ENCODE data around the gene APOLD1. TPM values are rescaled to one million over a fixed set of nuclear protein-coding genes. Genes with fewer than 3 reads are reported as not detected.
"Not testable (repeated sequence)": the region's sequence is repeated elsewhere in the genome, so short reads cannot be mapped to it uniquely, and the experiment has no call there.

The APOLD1 gene
- total RNA-seq, 2 experiments from 2014 or later = 7.2 to 13.5 TPM

DNA sequence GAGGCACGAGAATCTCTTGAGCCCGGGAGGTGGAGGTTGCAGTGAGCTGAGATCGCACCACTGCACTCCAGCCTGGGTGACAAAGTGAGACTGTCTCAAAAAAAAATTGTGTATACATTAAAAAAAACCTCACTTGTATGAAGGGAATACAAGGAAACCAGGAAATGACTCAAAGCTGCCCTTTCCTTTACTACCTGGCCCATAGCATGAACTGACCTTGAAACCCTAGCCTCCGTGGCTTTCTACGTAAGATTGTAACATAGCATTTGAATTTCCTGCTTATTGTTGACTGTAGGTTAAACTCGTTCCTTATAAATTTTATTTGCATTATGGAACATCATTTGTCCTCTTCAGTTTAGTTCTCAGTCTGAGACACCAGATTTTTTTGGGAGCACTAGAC is 18.6 kb downstream of the APOLD1 start:
- DNase-seq (no peak), ATAC-seq (no peak)
- Mint-ChIP-seq H3K36me3 (no peaks in the 10 kb centered on the region), H3K27me3 (no peaks in the 10 kb centered on the region), H3K4me1 (peaks cover 58% of the 10 kb centered on the region), H3K27ac (peak overlapping the region; percentile 35), H3K4me3 (no peak overlapping the region), H3K9me3 (ENCODE audit: low read depth) (no peaks in the 10 kb centered on the region)
- CTCF ChIA-PET = interaction anchor here (0.8 to 3.0 kb wide), 4 partner anchors 9 to 182 kb away, joined by 3 to 29 read pairs (median 13); partner anchors contain the start of gene DDX47

DNA sequence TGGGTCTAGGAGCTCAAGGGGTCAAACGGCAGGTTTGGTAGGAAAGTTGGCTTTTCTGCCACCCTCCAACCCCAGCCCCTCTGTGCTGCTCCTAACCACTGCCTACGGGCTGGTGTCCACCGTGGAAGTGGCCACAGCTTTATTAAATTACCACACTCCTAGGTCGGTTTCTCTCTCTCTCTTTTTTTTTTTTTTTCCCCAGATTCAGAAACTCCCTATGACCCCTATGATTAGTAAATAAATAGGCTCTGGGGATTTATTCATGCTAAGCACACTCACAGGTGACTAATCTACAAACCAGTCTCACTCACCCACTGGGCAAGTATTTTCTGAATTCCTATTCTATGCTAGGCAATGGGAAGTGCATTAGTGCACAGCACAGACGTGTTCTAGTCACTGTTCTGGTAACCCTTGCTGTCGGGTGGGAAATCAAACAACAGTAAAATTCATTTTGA is 19.0 kb downstream of the APOLD1 start:
- no peaks in the 10 kb centered on the region for H3K36me3 Mint-ChIP-seq
- H3K27me3 Mint-ChIP-seq = no peaks in the 10 kb centered on the region
- peaks cover 62% of the 10 kb centered on the region for H3K4me1 Mint-ChIP-seq
- H3K4me3 Mint-ChIP-seq = no peak overlapping the region
- no peak overlapping the region for H3K27ac Mint-ChIP-seq
- DNase-seq = no peak
- CTCF ChIA-PET = interaction anchor here (1.7 to 3.0 kb wide), 4 partner anchors 9 to 16 kb away, joined by 4 to 29 read pairs (median 19); partner anchors contain the start of gene DDX47
- ATAC-seq = no peak
- no peaks in the 10 kb centered on the region for H3K9me3 Mint-ChIP-seq (ENCODE audit: low read depth)

DNA sequence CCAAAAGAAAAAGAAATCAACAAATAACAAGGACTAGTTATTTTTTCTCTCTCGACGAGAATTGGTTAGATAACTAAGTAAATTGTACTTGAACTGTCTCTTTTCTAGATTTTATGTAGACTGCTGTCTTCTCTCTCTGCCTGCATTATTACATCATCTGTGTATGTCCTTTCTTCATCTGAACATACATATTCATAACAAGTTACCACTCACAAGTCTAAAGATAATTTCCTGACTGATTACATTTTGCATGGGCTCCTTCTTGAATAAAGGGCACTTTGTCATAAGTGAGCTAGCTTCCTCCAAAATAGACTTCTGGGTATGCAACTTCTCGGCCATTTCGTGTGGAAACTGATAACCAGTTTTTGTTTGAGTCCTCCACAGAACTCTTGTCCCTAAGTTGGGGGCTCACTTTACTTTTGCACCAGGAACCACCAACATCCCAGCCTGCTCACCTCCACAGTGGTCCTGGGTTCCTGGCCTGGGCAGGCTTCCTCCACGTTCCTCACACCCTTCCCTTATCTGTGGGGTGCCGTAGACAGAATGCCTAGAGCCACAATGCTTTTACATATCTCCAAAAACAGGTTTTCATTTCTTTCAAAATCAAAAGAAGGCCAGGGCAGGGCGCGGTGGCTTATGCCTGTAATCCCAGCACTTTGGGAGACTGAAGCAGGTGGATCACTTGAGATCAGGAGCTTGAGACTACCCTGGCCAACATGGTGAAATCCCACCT is 21.5 kb downstream of the APOLD1 start:
- ATAC-seq = no peak

DNA sequence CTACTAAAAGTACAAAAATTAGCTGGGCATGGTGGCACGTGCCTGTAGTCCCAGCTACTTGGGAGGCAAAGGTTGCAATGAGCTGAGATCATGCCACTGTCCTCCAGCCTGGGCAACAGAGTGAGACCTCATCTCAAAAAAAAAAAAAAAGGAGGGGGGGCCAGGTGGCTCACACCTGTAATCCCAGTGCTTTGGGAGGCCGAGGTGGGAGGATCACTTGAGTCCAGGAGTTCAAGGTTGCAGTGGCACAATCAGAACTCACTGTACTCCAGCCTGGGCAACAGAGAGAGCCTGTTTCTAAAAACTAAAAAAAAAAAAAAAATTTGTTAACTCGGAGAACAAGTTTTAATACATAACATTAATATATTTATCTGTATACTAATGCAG is 22.1 kb downstream of the APOLD1 start:
- CTCF ChIA-PET = interaction anchor here (1.4 to 1.5 kb wide), 2 partner anchors 14 to 19 kb away, joined by 4 to 5 read pairs; no protein-coding TSS in a partner anchor
- Mint-ChIP-seq H3K27ac (peak overlapping the region; percentile 94), H3K4me1 (peaks cover 75% of the 10 kb centered on the region)
- not testable (repeated sequence) for H3K4me3 Mint-ChIP-seq; H3K27me3 Mint-ChIP-seq; ATAC-seq; DNase-seq; H3K9me3 Mint-ChIP-seq (ENCODE audit: low read depth); H3K36me3 Mint-ChIP-seq

More for the DNA sequence above, 21.5 kb downstream of the APOLD1 start:
- Mint-ChIP-seq H3K27ac (peak overlapping the region; percentile 94), H3K9me3 (ENCODE audit: low read depth) (no peaks in the 10 kb centered on the region), H3K27me3 (no peaks in the 10 kb centered on the region), H3K36me3 (no peaks in the 10 kb centered on the region), H3K4me1 (peaks cover 74% of the 10 kb centered on the region), H3K4me3 (no peak overlapping the region)
- CTCF ChIA-PET = interaction anchor here (1.4 to 1.5 kb wide), 2 partner anchors 13 to 18 kb away, joined by 4 to 5 read pairs; no protein-coding TSS in a partner anchor
- no peak for DNase-seq

DNA sequence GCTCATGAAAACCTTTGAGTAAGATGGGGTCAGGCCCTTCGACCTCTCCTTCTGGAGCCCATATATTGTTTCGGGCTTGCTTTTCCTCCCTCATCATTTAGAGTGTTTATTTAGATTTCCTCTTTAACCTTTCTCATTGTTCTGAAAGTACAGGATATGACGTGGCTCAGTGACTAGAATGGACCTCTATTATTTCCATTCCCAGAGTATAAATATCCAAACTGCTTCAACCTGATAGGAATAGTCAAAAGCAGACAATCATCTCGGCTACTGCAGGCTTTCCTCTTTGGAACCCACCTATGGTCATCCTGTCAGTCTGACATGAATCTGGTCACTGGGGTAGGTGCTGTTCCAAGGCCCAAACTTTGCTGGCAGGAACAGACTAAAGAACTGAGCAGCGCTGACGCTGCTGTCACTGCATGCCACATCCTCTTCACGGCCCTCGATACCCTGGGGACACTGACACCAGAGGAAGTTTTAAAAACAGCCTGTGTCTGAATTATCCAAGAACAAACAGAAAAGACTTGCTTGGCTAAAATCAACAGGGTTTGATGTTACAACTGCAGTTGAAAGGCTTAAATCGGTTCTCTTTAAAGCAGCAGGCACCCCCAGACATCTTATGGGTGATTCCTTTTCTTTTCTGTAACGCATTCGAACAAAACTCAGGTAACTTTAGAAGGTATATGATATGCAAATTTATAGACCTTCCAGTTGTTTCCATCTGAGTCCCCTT is 22.7 kb downstream of the APOLD1 start:
- Mint-ChIP-seq H3K27me3 (no peaks in the 10 kb centered on the region), H3K9me3 (ENCODE audit: low read depth) (no peaks in the 10 kb centered on the region), H3K36me3 (peaks cover under 1% of the 10 kb centered on the region), H3K27ac (peak overlapping the region; percentile 94), H3K4me3 (peak overlapping the region; percentile 46), H3K4me1 (peaks cover 76% of the 10 kb centered on the region)
- ATAC-seq (peak; percentile 81), DNase-seq (peak; percentile 84)
- CTCF ChIA-PET = interaction anchor here (1.0 to 1.5 kb wide), 3 partner anchors 10 to 21 kb away, joined by 3 to 5 read pairs (median 4); no protein-coding TSS in a partner anchor

DNA sequence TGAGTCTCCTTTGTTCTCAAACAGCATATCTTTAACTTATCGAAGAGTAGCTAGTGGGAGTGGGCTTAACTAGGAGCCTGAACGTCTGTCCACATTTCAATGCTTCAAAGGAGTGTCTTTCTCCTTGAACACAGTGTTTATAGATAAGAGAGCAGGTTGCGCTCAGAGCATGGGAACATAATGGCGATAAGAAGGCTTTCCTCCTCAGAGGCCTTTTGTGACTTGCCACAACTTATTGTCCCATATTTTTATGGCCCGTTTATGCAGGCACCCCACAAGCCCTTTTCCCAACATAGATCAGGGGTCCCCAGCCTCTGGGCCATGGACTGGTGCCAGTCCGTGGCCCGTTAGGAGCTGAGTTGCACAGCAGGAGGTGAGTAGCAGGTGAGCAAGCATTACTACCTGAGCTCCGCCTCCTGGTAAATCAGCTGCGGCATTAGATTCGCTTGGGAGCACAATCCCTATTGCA is 25.1 kb downstream of the APOLD1 start:
- no peak for ATAC-seq
- H3K4me1 Mint-ChIP-seq = peaks cover 81% of the 10 kb centered on the region
- CTCF ChIA-PET = interaction anchor here (0.6 to 4.9 kb wide), 3 partner anchors 18 to 41 kb away, joined by 3 to 55 read pairs (median 3); no protein-coding TSS in a partner anchor

DNA sequence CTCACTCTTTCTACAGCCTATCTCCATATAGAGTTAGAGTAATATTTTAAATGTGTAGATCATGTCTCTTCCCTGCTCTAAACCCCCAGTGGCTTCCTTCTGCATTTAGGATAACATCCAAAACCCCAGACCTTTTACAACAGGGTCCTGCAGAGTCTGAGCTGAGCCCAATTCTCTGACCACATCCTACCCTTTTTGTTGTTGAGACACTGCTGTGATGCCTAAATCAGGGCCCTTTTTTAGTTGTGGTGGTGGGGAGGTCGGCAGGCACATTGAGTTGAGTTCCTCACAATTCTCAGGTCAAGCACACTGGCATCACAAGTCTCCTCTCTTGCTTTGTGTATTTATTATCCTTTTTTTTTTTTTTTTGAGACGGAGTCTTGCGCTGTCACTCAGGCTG is 25.9 kb downstream of the APOLD1 start:
- no peak overlapping the region for H3K4me3 Mint-ChIP-seq
- H3K9me3 Mint-ChIP-seq (ENCODE audit: low read depth) = no peaks in the 10 kb centered on the region
- H3K36me3 Mint-ChIP-seq = peaks cover 20% of the 10 kb centered on the region
- CTCF ChIA-PET = interaction anchor here (0.7 to 4.9 kb wide), 2 partner anchors 19 to 23 kb away, joined by 3 to 55 read pairs; no protein-coding TSS in a partner anchor
- peaks cover 85% of the 10 kb centered on the region for H3K4me1 Mint-ChIP-seq
- H3K27me3 Mint-ChIP-seq = no peaks in the 10 kb centered on the region
- DNase-seq (no peak), ATAC-seq (no peak)
- H3K27ac Mint-ChIP-seq = peak overlapping the region; percentile 54

More for the DNA sequence above, 25.1 kb downstream of the APOLD1 start:
- no peak overlapping the region for H3K27ac Mint-ChIP-seq
- H3K36me3 Mint-ChIP-seq = peaks cover 14% of the 10 kb centered on the region
- H3K9me3 Mint-ChIP-seq (ENCODE audit: low read depth) = no peaks in the 10 kb centered on the region
- no peaks in the 10 kb centered on the region for H3K27me3 Mint-ChIP-seq
- H3K4me3 Mint-ChIP-seq = no peak overlapping the region
- DNase-seq = no peak

DNA sequence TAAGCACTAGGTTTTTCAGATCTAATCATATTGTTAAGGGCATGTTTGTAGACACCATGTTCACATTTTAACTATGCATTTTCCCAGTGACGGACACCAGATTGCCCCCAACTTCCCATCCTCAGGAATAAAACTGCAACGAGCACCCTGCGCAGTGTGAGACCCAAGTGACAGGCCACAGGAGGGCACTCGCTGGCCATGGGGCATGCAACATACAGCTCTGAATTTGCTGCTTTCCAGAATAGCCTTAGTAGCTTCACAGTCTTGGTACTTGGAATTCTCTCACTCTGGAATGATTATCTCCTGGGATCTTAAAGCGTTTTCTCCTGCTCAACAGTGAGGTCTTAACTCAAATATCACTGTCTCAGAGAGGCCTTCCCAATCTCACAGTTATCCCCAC is 26.7 kb downstream of the APOLD1 start:
- DNase-seq = no peak
- Mint-ChIP-seq H3K4me1 (peaks cover 86% of the 10 kb centered on the region), H3K27me3 (no peaks in the 10 kb centered on the region), H3K27ac (no peak overlapping the region), H3K9me3 (ENCODE audit: low read depth) (no peaks in the 10 kb centered on the region), H3K4me3 (no peak overlapping the region), H3K36me3 (peaks cover 23% of the 10 kb centered on the region)
- ATAC-seq = no peak
- CTCF ChIA-PET = interaction anchor here (1.0 to 4.9 kb wide), 5 partner anchors 8 to 455 kb away, joined by 3 to 55 read pairs (median 16); partner anchors contain the start of gene BORCS5

DNA sequence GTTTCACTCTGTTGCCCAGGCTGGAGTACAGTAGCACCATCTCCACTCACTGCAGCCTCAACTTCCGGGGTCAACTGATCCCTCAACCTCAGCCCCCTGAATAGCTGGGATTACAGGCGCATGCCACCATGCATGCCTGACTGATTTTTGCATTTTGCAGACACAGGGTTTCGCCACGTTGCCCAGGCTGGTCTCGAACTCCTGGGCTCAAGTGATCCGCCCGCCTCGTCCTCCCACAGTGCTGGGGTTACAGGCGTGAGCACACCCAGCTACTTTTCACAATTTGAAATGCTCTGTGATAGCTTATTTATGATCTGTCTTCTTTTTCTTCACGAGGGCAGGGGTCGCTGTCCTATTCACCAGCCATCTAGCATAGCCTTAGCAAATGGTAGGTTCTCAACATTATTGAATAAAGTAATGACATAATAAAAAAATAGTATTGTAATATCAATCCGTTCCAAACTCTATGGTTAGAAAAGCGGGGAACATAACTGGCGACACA is 27.2 kb downstream of the APOLD1 start:
- CTCF ChIA-PET = interaction anchor here (1.0 to 4.9 kb wide), 6 partner anchors 9 to 455 kb away, joined by 3 to 55 read pairs (median 10); partner anchors contain the start of gene BORCS5
- no peak for DNase-seq
- Mint-ChIP-seq H3K27ac (peak overlapping the region; percentile 86), H3K9me3 (ENCODE audit: low read depth) (no peaks in the 10 kb centered on the region), H3K36me3 (peaks cover 26% of the 10 kb centered on the region), H3K27me3 (no peaks in the 10 kb centered on the region), H3K4me1 (peaks cover 84% of the 10 kb centered on the region), H3K4me3 (peak overlapping the region; percentile 91)
- no peak for ATAC-seq

DNA sequence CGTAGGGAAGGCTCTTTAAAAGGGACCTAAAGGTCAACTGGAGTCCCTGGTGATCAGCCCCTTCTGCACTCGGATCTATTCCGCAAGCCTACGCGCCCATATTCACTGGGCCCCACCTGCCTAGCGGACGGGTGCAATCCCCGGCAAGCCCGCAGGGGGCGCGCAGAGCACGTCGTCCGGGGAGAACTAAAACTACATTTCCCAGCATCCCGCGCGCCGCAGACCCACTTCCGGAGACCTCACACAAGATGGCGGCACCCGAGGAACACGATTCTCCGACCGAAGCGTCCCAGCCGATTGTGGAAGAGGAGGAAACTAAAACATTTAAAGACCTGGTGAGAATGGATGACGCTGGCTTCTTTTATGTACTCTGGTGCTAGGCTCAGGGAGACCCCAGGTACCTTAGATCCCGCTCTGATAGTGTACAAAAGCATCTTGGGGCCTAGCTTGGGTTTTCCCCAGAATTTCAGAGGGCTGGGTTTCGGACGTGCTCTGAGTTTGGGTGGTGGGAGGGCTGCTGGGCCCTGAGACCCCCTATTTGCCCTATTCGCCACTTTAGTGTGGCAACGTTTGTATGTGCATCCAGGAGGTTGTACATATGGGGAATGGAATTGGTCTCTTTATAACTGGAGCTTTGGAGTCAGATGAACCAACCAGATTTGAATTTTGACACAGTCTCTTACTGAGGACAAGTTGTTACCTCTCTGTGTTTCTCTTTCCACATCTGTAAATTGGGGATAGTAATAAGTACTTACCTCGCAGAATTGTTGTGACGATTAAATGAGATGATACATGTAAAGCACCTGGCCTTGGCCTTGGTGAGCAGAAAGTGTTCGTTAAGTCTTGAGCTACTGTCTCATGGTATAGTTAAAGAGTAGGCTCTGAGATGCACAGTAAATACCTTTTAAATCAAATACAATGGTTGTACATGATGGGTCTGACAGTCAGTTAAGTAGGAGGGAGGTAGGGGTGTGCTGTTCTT is 28.0 kb downstream of the APOLD1 start, which contains the start of gene DDX47:
Gene DDX47, plus strand, starts transcription at position 227 of the 982 bp plus-strand sequence. Its CDS starts 22 bp downstream, at position 249.
- ATAC-seq = peak; percentile 89
- CTCF ChIA-PET = interaction anchor here (0.6 to 4.9 kb wide), 12 partner anchors 10 to 780 kb away, joined by 3 to 55 read pairs (median 4); no protein-coding TSS in a partner anchor
- Mint-ChIP-seq H3K4me1 (peaks cover 78% of the 10 kb centered on the region), H3K27ac (peak within 1 kb of the TSS; percentile 86), H3K9me3 (ENCODE audit: low read depth) (no peaks in the 10 kb centered on the region), H3K27me3 (no peaks in the 10 kb centered on the region), H3K36me3 (peaks cover 27% of the 10 kb centered on the region), H3K4me3 (peak within 1 kb of the TSS; percentile 91)
- peak; percentile 97 for DNase-seq

DNA sequence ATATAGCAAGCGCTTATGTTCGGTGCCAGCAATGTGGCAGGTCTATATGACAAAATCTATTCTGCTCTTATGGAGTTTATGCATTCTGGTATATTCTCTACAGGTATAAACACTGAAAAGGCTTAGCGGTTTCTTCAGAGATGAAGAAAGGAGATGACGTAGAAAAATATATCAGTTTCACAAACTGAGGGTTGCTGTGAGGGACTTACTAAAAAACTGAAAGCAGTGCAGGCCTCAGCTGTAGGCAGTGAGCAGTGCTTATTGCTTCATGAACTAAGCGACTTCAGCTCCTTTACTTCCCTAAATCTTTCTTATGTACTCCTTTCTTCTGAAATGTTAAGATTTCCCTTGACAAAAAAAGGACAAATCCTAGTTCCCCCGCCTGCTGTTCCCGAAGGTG is 32.2 kb downstream of the APOLD1 start:
- Mint-ChIP-seq H3K27ac (no peak overlapping the region), H3K9me3 (ENCODE audit: low read depth) (no peaks in the 10 kb centered on the region), H3K4me3 (no peak overlapping the region), H3K27me3 (no peaks in the 10 kb centered on the region), H3K4me1 (peaks cover 65% of the 10 kb centered on the region), H3K36me3 (peaks cover 52% of the 10 kb centered on the region)
- no peak for ATAC-seq
- DNase-seq = no peak
- CTCF ChIA-PET = no interaction called here

DNA sequence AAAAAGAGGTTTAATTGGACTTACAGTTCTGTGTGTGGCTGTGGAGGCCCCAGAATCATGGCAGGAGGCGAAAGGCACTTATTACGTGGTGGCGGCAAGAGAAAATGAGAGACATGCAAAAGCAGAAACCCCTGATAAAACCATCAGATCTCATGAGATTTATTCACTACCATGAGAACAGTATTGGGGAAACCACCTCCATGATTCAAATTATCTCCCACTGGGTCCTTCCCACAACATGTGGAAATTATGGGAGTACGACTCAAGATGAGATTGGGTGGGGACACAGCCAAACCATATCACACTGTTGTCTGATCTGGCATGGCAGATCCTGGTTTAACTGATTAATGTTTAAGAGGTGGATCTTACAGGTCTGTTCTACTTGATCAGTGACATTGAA is 33.2 kb downstream of the APOLD1 start:
- H3K9me3 Mint-ChIP-seq (ENCODE audit: low read depth) = no peaks in the 10 kb centered on the region
- peaks cover 55% of the 10 kb centered on the region for H3K4me1 Mint-ChIP-seq
- CTCF ChIA-PET = no interaction called here
- no peak overlapping the region for H3K27ac Mint-ChIP-seq
- no peak for DNase-seq
- H3K27me3 Mint-ChIP-seq = no peaks in the 10 kb centered on the region
- no peak overlapping the region for H3K4me3 Mint-ChIP-seq
- peaks cover 58% of the 10 kb centered on the region for H3K36me3 Mint-ChIP-seq
- no peak for ATAC-seq

Measured in activated CD8-positive, alpha-beta memory T cell treated with anti-CD3 and anti-CD28 coated beads, Interleukin-2, amount 10 ng/mL, durations not matched to agents 7 days and 5 days (primary cell).